Measurements from ENCODE around the gene OR5M8.

GRCh38 chr11:56473252-56473651 lies 17.9 kb downstream of the OR5M8 start, which contains the start of gene OR5M3:
- TF ChIP-seq EZH2 (IDR thresholded peaks at IDR 0.05; ENCODE audit: borderline replicate concordance, low read depth, low read length, poor library complexity, severe bottlenecking) (no peak), CTCF (conservative IDR thresholded peaks at IDR 0.05; ENCODE audit: low read depth, low read length) (no peak)
